A673 (cell line): ENCODE measurements around the gene FOLR2.

ENCODE experiments used
- EZH2 ChIP-seq: fragments of 200-600 bp; sonication (generic); IDR thresholded peaks from 2 replicates; pipeline ENCODE4 v1.6.1; 2017; ENCODE audit warnings: borderline replicate concordance, low read depth, mild to moderate bottlenecking, mixed read lengths, antibody characterized with exemption, low read length; ENCODE audit not compliant: poor library complexity, severe bottlenecking
- TF ChIP-seq, protein P1 (sequence below): fragments of 300-800, 200-600 bp; sonication (generic); conservative IDR thresholded peaks from 2 replicates; pipeline ENCODE4 v1.5.1; 2017; ENCODE audit warnings: low read depth, mild to moderate bottlenecking, antibody characterized with exemption, low read length, moderate library complexity, mixed read lengths

DNA sequence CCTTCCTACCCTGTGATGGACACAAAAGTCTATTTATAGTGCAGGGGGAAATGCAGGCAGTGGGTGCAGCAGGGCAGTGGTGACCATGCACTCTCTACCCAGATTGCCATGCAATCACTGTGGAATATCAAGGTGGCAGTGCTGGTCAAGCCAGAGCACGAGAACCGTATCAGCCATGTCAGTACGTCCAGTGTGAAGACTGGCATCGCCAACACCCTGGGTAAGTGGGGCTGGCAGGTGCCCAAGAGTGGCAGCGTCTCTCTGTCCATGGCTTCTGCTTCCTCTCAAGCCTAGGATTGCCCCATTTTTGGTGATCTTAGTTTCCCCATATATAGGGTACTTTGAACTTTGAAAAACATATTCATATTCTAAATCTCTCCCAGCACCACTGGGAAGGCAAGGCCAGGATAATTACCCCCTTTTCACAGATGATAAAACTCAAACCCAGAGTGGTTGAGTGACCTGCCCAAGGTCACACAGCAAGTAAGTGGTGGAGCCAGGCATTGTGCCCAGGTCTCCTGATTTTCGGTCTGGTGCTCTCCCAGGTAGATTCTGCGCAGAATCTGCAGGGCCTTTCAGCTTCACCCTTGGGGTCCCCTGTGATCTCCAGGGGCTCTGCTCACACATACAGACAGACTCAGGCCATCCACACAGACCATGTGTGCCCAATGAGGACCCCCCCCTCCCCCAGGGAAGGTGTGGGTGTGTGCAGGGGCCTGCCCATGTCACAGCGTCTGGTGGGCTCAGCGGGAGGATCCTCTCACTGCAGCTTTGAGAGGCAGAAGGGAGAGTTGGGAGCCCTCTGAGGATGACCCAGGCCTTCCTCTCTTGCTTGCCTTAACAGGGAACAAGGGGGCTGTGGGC lies 15.0 kb downstream of the FOLR2 start:
- TF ChIP-seq, protein P1, sequence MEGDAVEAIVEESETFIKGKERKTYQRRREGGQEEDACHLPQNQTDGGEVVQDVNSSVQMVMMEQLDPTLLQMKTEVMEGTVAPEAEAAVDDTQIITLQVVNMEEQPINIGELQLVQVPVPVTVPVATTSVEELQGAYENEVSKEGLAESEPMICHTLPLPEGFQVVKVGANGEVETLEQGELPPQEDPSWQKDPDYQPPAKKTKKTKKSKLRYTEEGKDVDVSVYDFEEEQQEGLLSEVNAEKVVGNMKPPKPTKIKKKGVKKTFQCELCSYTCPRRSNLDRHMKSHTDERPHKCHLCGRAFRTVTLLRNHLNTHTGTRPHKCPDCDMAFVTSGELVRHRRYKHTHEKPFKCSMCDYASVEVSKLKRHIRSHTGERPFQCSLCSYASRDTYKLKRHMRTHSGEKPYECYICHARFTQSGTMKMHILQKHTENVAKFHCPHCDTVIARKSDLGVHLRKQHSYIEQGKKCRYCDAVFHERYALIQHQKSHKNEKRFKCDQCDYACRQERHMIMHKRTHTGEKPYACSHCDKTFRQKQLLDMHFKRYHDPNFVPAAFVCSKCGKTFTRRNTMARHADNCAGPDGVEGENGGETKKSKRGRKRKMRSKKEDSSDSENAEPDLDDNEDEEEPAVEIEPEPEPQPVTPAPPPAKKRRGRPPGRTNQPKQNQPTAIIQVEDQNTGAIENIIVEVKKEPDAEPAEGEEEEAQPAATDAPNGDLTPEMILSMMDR, result no peak
- TF ChIP-seq EZH2, result no peak
